H9 (cell line): ENCODE measurements around the gene IGLL5. TPM values are rescaled to one million over a fixed set of nuclear protein-coding genes. Genes with fewer than 3 reads are reported as not detected.

Source experiments
- DNase-seq: peaks from one replicate; pipeline ENCODE4 v3.0.0-alpha.2; 2017
- H2AFZ ChIP-seq: one replicate; pipeline ENCODE4 v1.6.1; 2013; ENCODE audit warnings: mild to moderate bottlenecking, low read length, control low read depth, moderate library complexity
- H2AK5ac ChIP-seq: 2 replicates; pipeline ENCODE4 v1.6.1; 2013; ENCODE audit warnings: low read length, control low read depth, mixed read lengths; ENCODE audit not compliant: insufficient read length
- H2BK120ac ChIP-seq: one replicate; pipeline ENCODE4 v1.6.1; 2013; ENCODE audit warnings: low read depth, mild to moderate bottlenecking, low read length, control low read depth, inconsistent platforms; ENCODE audit not compliant: poor library complexity, severe bottlenecking
- H2BK12ac ChIP-seq: 2 replicates; pipeline ENCODE4 v1.6.1; 2013; ENCODE audit warnings: low read length, control low read depth, mixed read lengths, low read depth; ENCODE audit not compliant: insufficient read length
- H2BK15ac ChIP-seq: 2 replicates; pipeline ENCODE4 v1.6.1; 2013; ENCODE audit warnings: low read depth, low read length, control low read depth
- H2BK20ac ChIP-seq: one replicate; pipeline ENCODE4 v1.6.1; 2013; ENCODE audit warnings: low read depth, mild to moderate bottlenecking, low read length, control low read depth, inconsistent platforms; ENCODE audit not compliant: poor library complexity, severe bottlenecking
- H2BK5ac ChIP-seq: 2 replicates; pipeline ENCODE4 v1.6.1; 2013; ENCODE audit warnings: low read length, control low read depth, mixed read lengths; ENCODE audit not compliant: insufficient read length
- H3K14ac ChIP-seq: 2 replicates; pipeline ENCODE4 v1.6.1; 2013; ENCODE audit warnings: low read length, control low read depth; ENCODE audit not compliant: insufficient read depth
- H3K18ac ChIP-seq: 2 replicates; pipeline ENCODE4 v1.6.1; 2013; ENCODE audit warnings: low read depth, mild to moderate bottlenecking, mixed read lengths, low read length, control low read depth; ENCODE audit not compliant: insufficient read length
- H3K23ac ChIP-seq: 2 replicates; pipeline ENCODE4 v1.6.1; 2013; ENCODE audit warnings: low read length, control low read depth, mixed read lengths, low read depth; ENCODE audit not compliant: insufficient read length
- H3K23me2 ChIP-seq: 2 replicates; pipeline ENCODE4 v1.6.1; 2013; ENCODE audit warnings: low read depth, mild to moderate bottlenecking, mixed read lengths, low read length, control low read depth; ENCODE audit not compliant: insufficient read length, poor library complexity, severe bottlenecking
- H3K27ac ChIP-seq: 2 replicates; pipeline ENCODE4 v1.5.1; 2013; ENCODE audit warnings: low read length, control low read depth, mixed read lengths, low read depth; ENCODE audit not compliant: insufficient read length
- H3K27me3 ChIP-seq: 2 replicates; pipeline ENCODE4 v1.6.1; 2013; ENCODE audit warnings: low read length, control low read depth, inconsistent platforms; ENCODE audit not compliant: insufficient read depth
- H3K4ac ChIP-seq: 2 replicates; pipeline ENCODE4 v1.6.1; 2013; ENCODE audit warnings: low read depth, mild to moderate bottlenecking, control low read depth, inconsistent platforms, low read length, moderate library complexity
- H3K4me1 ChIP-seq: 2 replicates; pipeline ENCODE4 v1.6.1; 2013; ENCODE audit warnings: low read length, control low read depth, inconsistent platforms; ENCODE audit not compliant: insufficient read depth
- H3K4me2 ChIP-seq: 2 replicates; pipeline ENCODE4 v1.6.1; 2013; ENCODE audit warnings: low read length, control low read depth, mixed read lengths; ENCODE audit not compliant: insufficient read length, insufficient read depth
- H3K56ac ChIP-seq: 2 replicates; pipeline ENCODE4 v1.6.1; 2013; ENCODE audit warnings: low read depth, mild to moderate bottlenecking, mixed read lengths, low read length, control low read depth; ENCODE audit not compliant: insufficient read length
- H3K79me1 ChIP-seq: 2 replicates; pipeline ENCODE4 v1.6.1; 2013; ENCODE audit warnings: low read depth, mild to moderate bottlenecking, moderate library complexity, low read length, control low read depth, inconsistent platforms; ENCODE audit not compliant: insufficient read depth, poor library complexity, severe bottlenecking
- H3K79me2 ChIP-seq: 2 replicates; pipeline ENCODE4 v1.6.1; 2013; ENCODE audit warnings: low read length, control low read depth, inconsistent platforms; ENCODE audit not compliant: insufficient read depth
- H3K9ac ChIP-seq: 2 replicates; pipeline ENCODE4 v1.6.1; 2013; ENCODE audit warnings: low read length, control low read depth, mixed read lengths; ENCODE audit not compliant: insufficient read length; ENCODE audit errors: extremely low read depth
- H3K9me3 ChIP-seq: one replicate; pipeline ENCODE4 v1.6.1; 2013; ENCODE audit warnings: low read depth, low read length, inconsistent platforms; ENCODE audit not compliant: control insufficient read depth
- H3T11ph ChIP-seq: one replicate; pipeline ENCODE4 v1.6.1; 2013; ENCODE audit warnings: mild to moderate bottlenecking, low read length, control low read depth, inconsistent platforms
- H4K20me1 ChIP-seq: one replicate; pipeline ENCODE4 v1.6.1; 2013; ENCODE audit not compliant: control insufficient read depth, insufficient read length, insufficient read depth
- H4K5ac ChIP-seq: 2 replicates; pipeline ENCODE4 v1.6.1; 2013; ENCODE audit warnings: low read depth, mild to moderate bottlenecking, mixed read lengths, low read length, control low read depth; ENCODE audit not compliant: insufficient read length
- H4K8ac ChIP-seq: replicated peaks from 2 replicates; pipeline ENCODE4 v1.6.1; 2013; ENCODE audit warnings: low read length, control low read depth, mixed read lengths, low read depth; ENCODE audit not compliant: insufficient read length
- H4K91ac ChIP-seq: 2 replicates; pipeline ENCODE4 v1.6.1; 2013; ENCODE audit warnings: low read depth, mild to moderate bottlenecking, moderate library complexity, mixed read lengths, low read length, control low read depth; ENCODE audit not compliant: insufficient read length
- H3K27ac Mint-ChIP-seq, 3 experiments: 2 replicates in 2 of 3; 3 replicates in 1 of 3; pipeline ENCODE4 v1.8.0; 2020 to 2021; ENCODE audit warnings: mixed read lengths in 3 of 3, mild to moderate bottlenecking in 1 of 3, moderate library complexity in 1 of 3
- H3K27me3 Mint-ChIP-seq: 2 replicates; pipeline ENCODE4 v1.8.0; 2021; ENCODE audit warnings: low read depth, mild to moderate bottlenecking, moderate library complexity, mixed read lengths
- H3K36me3 Mint-ChIP-seq, 3 experiments: 2 replicates in 2 of 3; 3 replicates in 1 of 3; pipeline ENCODE4 v1.8.0; 2020 to 2021; ENCODE audit warnings: low read depth in 3 of 3, mixed read lengths in 3 of 3; ENCODE audit not compliant: insufficient read depth in 1 of 3
- H3K4me1 Mint-ChIP-seq, 2 experiments: 2 replicates each; pipeline ENCODE4 v1.8.0; 2020; ENCODE audit warnings: mixed read lengths in 2 of 2
- H3K4me3 Mint-ChIP-seq, 2 experiments: 2 replicates in 1 of 2; 3 replicates in 1 of 2; pipeline ENCODE4 v1.8.0; 2020 to 2021; ENCODE audit warnings: mild to moderate bottlenecking in 2 of 2, mixed read lengths in 2 of 2, moderate library complexity in 1 of 2
- H3K9me3 Mint-ChIP-seq, 2 experiments: 2 replicates in 1 of 2; 3 replicates in 1 of 2; pipeline ENCODE4 v1.8.0; 2020; ENCODE audit warnings: mild to moderate bottlenecking in 2 of 2, mixed read lengths in 2 of 2, moderate library complexity in 1 of 2
- CTCF ChIP-seq: fragments of 200-600 bp; sonication (generic); conservative IDR thresholded peaks from 3 replicates; pipeline ENCODE4 v1.8.0; 2021; ENCODE audit warnings: antibody characterized with exemption, mild to moderate bottlenecking
- WGBS: extraction: QIAGEN DNeasy Blood & Tissue Kit; methylation state at CpG from one replicate; pipeline ENCODE4 v1.1.7; 2013; ENCODE audit warnings: missing lambda C conversion rate, low lambda C conversion rate, mixed read lengths; ENCODE audit not compliant: insufficient read length; ENCODE audit errors: extremely low coverage; 5-methylcytosine and 5-hydroxymethylcytosine counted together
- total RNA-seq: library from RNA; stranded (reverse); gene quantifications from 2 replicates; pipeline ENCODE4 v1.2.1, GENCODE V29; 2021

The IGLL5 gene
- total RNA-seq, 1 experiment from 2014 or later: not detected

GRCh38 chr22:22917377-22917776 lies 29.8 kb downstream of the IGLL5 start:
- H3T11ph ChIP-seq: no peak overlapping the region
- H4K5ac ChIP-seq: no peak overlapping the region
- H3K4me1 ChIP-seq: no peaks in the 10 kb centered on the region
- H2AK5ac ChIP-seq: no peak overlapping the region
- no peak for DNase-seq
- H2BK20ac ChIP-seq: no peak overlapping the region
- no peaks in the 10 kb centered on the region; a peak in 1 of 5 replicates for H3K9me3 Mint-ChIP-seq
- no peak overlapping the region for H2BK120ac ChIP-seq
- no peak overlapping the region for H3K27ac Mint-ChIP-seq
- H4K20me1 ChIP-seq: no peaks in the 10 kb centered on the region
- no peak overlapping the region for H4K8ac ChIP-seq
- no peak overlapping the region for H4K91ac ChIP-seq
- no peak overlapping the region for H3K4me3 Mint-ChIP-seq
- no peak overlapping the region for H3K14ac ChIP-seq
- no peak overlapping the region for H3K23ac ChIP-seq
- H3K4me1 Mint-ChIP-seq: no peaks in the 10 kb centered on the region
- no peak overlapping the region for H3K18ac ChIP-seq
- no peak overlapping the region for H3K4ac ChIP-seq
- H3K36me3 Mint-ChIP-seq: no peaks in the 10 kb centered on the region
- no peak overlapping the region for H3K27ac ChIP-seq
- peaks cover 100% of the 10 kb centered on the region for H3K27me3 Mint-ChIP-seq
- no peak overlapping the region for H2BK12ac ChIP-seq
- H3K79me2 ChIP-seq: no peaks in the 10 kb centered on the region
- no peak overlapping the region for H2BK15ac ChIP-seq
- H3K9ac ChIP-seq: no peak overlapping the region
- no peak overlapping the region for H2AFZ ChIP-seq
- H3K56ac ChIP-seq: no peak overlapping the region
- no CpG with 5 or more reads among the region's 4 CpGs for WGBS
- H3K23me2 ChIP-seq: no peaks in the 10 kb centered on the region
- no peak for TF ChIP-seq CTCF
- H3K79me1 ChIP-seq: no peaks in the 10 kb centered on the region
- no peak overlapping the region for H2BK5ac ChIP-seq
- H3K9me3 ChIP-seq: no peaks in the 10 kb centered on the region
- peaks cover 8% of the 10 kb centered on the region; the same call in 1 of the 2 replicates for H3K27me3 ChIP-seq
- no peak overlapping the region for H3K4me2 ChIP-seq
